GM20431 (cell line): ENCODE data around the gene HNRNPM.
"Not testable (repeated sequence)": the region's sequence is repeated elsewhere in the genome, so short reads cannot be mapped to it uniquely, and the experiment has no call there.

Experiments used
- in situ Hi-C: fragments of 300-500 bp; cut with MseI, MboI; formaldehyde crosslinking; loops from one replicate; pipeline ENCODE4 v1.15.0; 2020; ENCODE audit warnings: low sequenced_read_pairs; ENCODE audit not compliant: unreplicated experiment

HNRNPM gene

GRCh38 chr19:8504919-8505318 is 60.1 kb downstream of the HNRNPM start:
- in situ Hi-C loops: no loop called here

- in situ Hi-C loops: no loop called here
Observed at GRCh38 chr19:8505680-8506401, 61.1 kb downstream of the HNRNPM start.

GRCh38 chr19:8506402-8506957 is 61.7 kb downstream of the HNRNPM start:
- in situ Hi-C loops: no loop called here

- in situ Hi-C loops: no loop called here
Observed at GRCh38 chr19:8510589-8511115, 65.9 kb downstream of the HNRNPM start.

GRCh38 chr19:8511573-8512101 is 66.9 kb downstream of the HNRNPM start:
- in situ Hi-C loops: no loop called here

- in situ Hi-C loops: no loop called here
Observed at GRCh38 chr19:8512115-8512967, 67.6 kb downstream of the HNRNPM start.

GRCh38 chr19:8513036-8513686 is 68.4 kb downstream of the HNRNPM start:
- in situ Hi-C loops: no loop called here

- in situ Hi-C loops: no loop called here
Observed at GRCh38 chr19:8513687-8514504, 69.1 kb downstream of the HNRNPM start, which contains the start of gene ZNF414. Gene ZNF414 (minus strand): TSS chr19:8514167. CDS start chr19:8514046, 121 bp downstream.

- in situ Hi-C loops: not testable (repeated sequence)
Observed at GRCh38 chr19:8514505-8515009, 69.8 kb downstream of the HNRNPM start.

- in situ Hi-C loops: no loop called here
Observed at GRCh38 chr19:8515317-8515716, 70.5 kb downstream of the HNRNPM start.

- in situ Hi-C loops: no loop called here
Observed at GRCh38 chr19:8517551-8518442, 73.0 kb downstream of the HNRNPM start.

- in situ Hi-C loops: no loop called here
Observed at GRCh38 chr19:8518536-8518935, 73.8 kb downstream of the HNRNPM start.

- in situ Hi-C loops: no loop called here
Observed at GRCh38 chr19:8519388-8519787, 74.6 kb downstream of the HNRNPM start.

GRCh38 chr19:8525401-8525684 is 80.6 kb downstream of the HNRNPM start:
- in situ Hi-C loops: no loop called here

- in situ Hi-C loops: no loop called here
Observed at GRCh38 chr19:8526345-8527091, 81.7 kb downstream of the HNRNPM start.

- in situ Hi-C loops: no loop called here
Observed at GRCh38 chr19:8528500-8528899, 83.7 kb downstream of the HNRNPM start.

GRCh38 chr19:8529369-8530006 is 84.7 kb downstream of the HNRNPM start:
- in situ Hi-C loops: no loop called here
